ENCODE measurements around the gene VAMP2.

DNA sequence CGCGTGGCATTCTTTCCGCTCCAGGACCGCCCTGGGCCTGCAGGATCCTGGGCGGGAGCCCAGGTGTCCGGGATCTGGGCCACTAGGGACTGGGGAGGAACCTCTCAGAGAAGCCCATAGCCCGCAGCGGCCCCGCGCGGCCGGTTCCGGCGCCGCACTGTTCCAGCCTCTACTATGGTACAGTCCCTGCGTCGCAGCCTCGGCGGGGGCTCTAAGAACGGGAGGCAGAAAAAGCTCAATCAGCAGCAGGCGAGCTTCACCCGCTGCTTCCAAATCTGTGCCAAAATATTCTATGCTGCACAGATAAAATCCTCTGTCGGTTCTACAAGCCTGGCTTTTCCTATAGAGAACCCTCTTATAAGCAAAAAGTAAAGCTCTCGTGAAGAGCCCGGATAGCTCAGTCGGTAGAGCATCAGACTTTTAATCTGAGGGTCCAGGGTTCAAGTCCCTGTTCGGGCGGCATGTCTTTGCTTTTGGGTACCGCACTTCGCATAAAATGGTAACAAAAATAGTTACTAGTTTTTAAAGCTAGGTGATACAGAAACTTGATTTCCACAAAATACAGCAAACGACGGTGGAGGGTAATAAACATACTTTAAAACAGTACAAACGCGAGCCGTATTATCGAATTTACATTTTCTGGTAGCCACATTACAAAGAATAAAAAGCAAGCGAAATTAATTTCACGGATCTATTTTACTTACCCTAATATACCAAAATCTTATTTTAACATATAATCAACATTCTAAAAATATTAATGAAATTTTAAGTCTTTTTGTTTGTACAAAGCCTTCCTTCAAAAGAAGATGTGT lies 43.8 kb downstream of the VAMP2 start:
- TF ChIP-seq, protein P1, sequence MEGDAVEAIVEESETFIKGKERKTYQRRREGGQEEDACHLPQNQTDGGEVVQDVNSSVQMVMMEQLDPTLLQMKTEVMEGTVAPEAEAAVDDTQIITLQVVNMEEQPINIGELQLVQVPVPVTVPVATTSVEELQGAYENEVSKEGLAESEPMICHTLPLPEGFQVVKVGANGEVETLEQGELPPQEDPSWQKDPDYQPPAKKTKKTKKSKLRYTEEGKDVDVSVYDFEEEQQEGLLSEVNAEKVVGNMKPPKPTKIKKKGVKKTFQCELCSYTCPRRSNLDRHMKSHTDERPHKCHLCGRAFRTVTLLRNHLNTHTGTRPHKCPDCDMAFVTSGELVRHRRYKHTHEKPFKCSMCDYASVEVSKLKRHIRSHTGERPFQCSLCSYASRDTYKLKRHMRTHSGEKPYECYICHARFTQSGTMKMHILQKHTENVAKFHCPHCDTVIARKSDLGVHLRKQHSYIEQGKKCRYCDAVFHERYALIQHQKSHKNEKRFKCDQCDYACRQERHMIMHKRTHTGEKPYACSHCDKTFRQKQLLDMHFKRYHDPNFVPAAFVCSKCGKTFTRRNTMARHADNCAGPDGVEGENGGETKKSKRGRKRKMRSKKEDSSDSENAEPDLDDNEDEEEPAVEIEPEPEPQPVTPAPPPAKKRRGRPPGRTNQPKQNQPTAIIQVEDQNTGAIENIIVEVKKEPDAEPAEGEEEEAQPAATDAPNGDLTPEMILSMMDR (IDR thresholded peaks at IDR 0.05; ENCODE audit: insufficient read depth, low read depth, low read length), result peak; percentile 61
- TF ChIP-seq EZH2 (IDR thresholded peaks at IDR 0.05; ENCODE audit: insufficient read depth, low read length), result no peak
